ENCODE data around the gene CTAGE1. TPM values are rescaled to one million over a fixed set of nuclear protein-coding genes. Genes with fewer than 3 reads are reported as not detected.

CTAGE1 gene
- total and polyA plus RNA-seq, 7 donors, result not detected

DNA sequence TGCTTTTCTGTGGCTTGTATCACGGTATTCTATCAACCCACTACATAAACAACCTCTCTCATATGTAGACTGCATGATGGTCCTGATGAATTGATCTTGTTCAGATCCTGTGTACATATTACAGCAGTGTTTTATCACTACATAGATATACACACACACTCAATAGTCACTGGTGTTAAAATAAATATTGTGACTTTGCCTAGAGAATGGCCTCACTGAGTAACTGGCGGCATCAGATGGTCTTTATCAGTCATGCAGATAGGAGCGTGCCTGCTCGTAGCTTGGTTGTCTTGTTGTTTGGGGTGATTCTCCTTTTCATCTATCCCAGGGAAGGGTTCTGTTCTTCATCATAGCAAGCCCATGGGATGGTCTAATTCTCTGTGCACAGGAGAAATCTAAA lies 18.4 kb upstream of the CTAGE1 start:
- WGBS, 2 donors, result 86 to 90% methylated on average over 4 of the region's 4 CpGs
- intact Hi-C loops (cut with DNase I), result no loop called here
- no peak for TF ChIP-seq POLR2AphosphoS5 (IDR thresholded peaks at IDR 0.05)
- TF ChIP-seq POLR2A (IDR thresholded peaks at IDR 0.05), result no peak
- no peak for TF ChIP-seq EP300 (IDR thresholded peaks at IDR 0.05)
- TF ChIP-seq, protein P1, sequence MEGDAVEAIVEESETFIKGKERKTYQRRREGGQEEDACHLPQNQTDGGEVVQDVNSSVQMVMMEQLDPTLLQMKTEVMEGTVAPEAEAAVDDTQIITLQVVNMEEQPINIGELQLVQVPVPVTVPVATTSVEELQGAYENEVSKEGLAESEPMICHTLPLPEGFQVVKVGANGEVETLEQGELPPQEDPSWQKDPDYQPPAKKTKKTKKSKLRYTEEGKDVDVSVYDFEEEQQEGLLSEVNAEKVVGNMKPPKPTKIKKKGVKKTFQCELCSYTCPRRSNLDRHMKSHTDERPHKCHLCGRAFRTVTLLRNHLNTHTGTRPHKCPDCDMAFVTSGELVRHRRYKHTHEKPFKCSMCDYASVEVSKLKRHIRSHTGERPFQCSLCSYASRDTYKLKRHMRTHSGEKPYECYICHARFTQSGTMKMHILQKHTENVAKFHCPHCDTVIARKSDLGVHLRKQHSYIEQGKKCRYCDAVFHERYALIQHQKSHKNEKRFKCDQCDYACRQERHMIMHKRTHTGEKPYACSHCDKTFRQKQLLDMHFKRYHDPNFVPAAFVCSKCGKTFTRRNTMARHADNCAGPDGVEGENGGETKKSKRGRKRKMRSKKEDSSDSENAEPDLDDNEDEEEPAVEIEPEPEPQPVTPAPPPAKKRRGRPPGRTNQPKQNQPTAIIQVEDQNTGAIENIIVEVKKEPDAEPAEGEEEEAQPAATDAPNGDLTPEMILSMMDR (IDR thresholded peaks at IDR 0.05), result no peak
- Histone ChIP-seq H3K4me3 (no peak overlapping the region), H3K4me1 (peaks cover 0 to 8% (median 0%) of the 10 kb centered on the region in 4 donors), H3K9me3 (no peaks in the 10 kb centered on the region), H3K36me3 (no peaks in the 10 kb centered on the region), H3K27ac (no peak overlapping the region), H3K27me3 (no peaks in the 10 kb centered on the region)
- no peak for DNase-seq

DNA sequence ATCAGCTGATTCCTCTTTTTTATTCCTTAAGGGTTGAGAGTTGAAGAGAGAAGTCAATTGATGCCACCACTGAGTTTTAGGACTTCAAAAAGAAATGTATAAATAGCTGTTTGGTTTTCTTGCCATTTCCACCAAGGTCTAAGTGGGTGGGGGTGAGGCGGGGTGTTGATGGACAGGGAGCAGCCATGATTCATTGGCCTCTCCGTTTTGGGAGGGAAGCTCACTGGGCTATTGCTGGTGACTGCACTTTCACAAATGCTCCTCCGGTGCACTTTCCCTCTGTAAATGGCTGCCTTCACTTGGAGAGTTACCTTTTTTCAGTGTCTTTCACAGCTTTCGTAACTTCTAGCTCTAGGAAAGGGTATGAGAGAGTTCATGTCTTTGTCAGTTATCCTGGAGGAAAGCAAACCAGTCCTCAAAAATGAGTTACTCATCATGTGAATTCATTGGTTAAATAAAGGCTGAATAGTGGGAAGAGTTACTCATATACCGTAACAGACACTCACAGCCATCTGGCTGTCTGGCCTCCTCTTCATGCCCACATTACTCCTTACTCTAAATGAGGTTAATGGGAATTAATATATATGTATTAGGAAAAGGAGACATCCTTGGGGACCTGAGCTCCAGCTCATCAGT lies 17.4 kb upstream of the CTAGE1 start:
- Histone ChIP-seq H3K9me3 (no peaks in the 10 kb centered on the region), H3K4me3 (no peak overlapping the region), H3K27ac (no peak overlapping the region), H3K27me3 (no peaks in the 10 kb centered on the region), H3K4me1 (peaks cover 0 to 8% (median 0%) of the 10 kb centered on the region in 4 donors), H3K36me3 (no peaks in the 10 kb centered on the region)
- no peak for TF ChIP-seq EP300 (IDR thresholded peaks at IDR 0.05)
- TF ChIP-seq POLR2A (IDR thresholded peaks at IDR 0.05), result no peak
- TF ChIP-seq, protein P1 (IDR thresholded peaks at IDR 0.05), result no peak
- no peak for TF ChIP-seq POLR2AphosphoS5 (IDR thresholded peaks at IDR 0.05)
- no peak for DNase-seq
- intact Hi-C loops (cut with DNase I), result no loop called here
- 68 to 88% methylated on average over 5 of the region's 5 CpGs for WGBS, 2 donors

DNA sequence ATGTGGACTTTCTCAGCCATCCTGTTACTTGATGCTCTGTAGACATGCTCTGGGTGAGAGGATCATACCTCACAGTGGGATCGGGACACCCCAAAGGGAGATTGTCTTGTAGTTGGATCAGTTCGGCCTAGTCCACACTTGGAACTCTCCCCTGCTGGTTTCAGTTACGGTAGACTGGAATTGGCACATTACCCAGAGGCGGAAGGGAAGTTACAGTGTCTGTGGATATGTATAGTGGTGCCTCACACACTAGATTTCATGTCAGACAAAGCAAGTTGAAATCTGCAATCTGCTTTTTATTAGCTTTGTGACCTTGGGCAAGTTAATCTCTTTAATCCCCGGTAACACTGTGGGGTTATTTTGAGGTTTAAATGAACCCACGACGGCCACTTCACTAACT lies 16.2 kb upstream of the CTAGE1 start:
- TF ChIP-seq, protein P1 (IDR thresholded peaks at IDR 0.05), result no peak
- no peak for TF ChIP-seq EP300 (IDR thresholded peaks at IDR 0.05)
- TF ChIP-seq POLR2AphosphoS5 (IDR thresholded peaks at IDR 0.05), result no peak
- Histone ChIP-seq H3K4me3 (no peak overlapping the region), H3K27me3 (no peaks in the 10 kb centered on the region), H3K9me3 (no peaks in the 10 kb centered on the region), H3K36me3 (no peaks in the 10 kb centered on the region), H3K27ac (no peak overlapping the region), H3K4me1 (peaks cover 0 to 8% (median 0%) of the 10 kb centered on the region in 4 donors)
- intact Hi-C loops (cut with DNase I), result no loop called here
- no peak for DNase-seq
- WGBS, 2 donors, result 82 to 85% methylated on average over 7 of the region's 7 CpGs

DNA sequence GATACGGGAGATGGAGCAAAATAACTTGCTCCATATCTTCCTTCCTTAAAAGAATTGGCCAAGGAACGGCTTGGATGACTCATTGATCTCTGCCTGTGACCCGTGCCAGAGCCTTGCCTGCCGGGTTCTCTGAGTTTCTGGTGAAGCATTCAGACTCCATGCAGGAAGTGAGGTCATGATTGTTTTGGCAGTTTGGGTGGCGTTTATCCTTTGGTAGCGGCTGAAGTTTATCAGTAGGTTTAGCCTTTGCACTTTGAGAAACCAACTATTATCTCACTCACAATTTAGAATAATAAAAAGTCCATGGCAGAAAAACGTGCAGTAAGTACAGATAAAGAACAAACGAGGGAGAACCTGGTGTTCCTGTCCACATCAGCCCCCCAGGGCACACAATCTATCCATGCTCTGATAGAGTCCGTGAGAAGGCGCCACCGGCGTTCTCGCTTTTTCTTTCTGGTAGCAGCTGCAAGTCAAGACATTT lies 15.0 kb upstream of the CTAGE1 start:
- no peaks in the 10 kb centered on the region for H3K36me3 ChIP-seq
- no peak overlapping the region for H3K4me3 ChIP-seq
- no peaks in the 10 kb centered on the region for H3K27me3 ChIP-seq
- WGBS, 2 donors, result 40 to 72% methylated on average over 13 of the region's 13 CpGs
- peaks cover 0 to 8% (median 0%) of the 10 kb centered on the region in 4 donors for H3K4me1 ChIP-seq
- DNase-seq, result peak; percentile 80
- no peaks in the 10 kb centered on the region for H3K9me3 ChIP-seq
- intact Hi-C loops (cut with DNase I), result no loop called here
- TF ChIP-seq POLR2AphosphoS5 (IDR thresholded peaks at IDR 0.05) (peak in 1 of 4 donors; percentile 21), EP300 (IDR thresholded peaks at IDR 0.05) (no peak), POLR2A (IDR thresholded peaks at IDR 0.05) (no peak)
- TF ChIP-seq, protein P1 (IDR thresholded peaks at IDR 0.05), result no peak
- H3K27ac ChIP-seq, result no peak overlapping the region

DNA sequence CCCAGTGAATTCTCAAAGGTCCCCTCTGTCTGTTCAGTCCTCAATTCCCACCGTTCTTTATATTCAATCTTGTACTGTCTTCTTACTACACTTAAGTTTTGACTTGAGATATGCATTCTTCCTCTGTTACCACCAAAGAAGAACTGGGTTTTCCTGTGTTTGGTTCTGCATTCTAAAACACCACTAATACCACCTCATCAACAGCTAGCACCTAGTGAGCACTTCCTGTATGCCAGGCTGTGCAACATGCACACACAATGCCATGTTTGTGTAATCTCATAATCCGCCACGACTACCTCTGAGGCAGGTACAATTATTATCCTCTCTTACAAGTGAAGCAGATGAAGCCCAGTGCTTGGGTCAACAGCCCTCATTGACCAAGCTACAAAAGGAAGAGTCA lies 11.8 kb upstream of the CTAGE1 start:
- DNase-seq, result no peak

More for the DNA sequence above, 11.8 kb upstream of the CTAGE1 start:
- WGBS, 2 donors, result 90 to 92% methylated on average over 3 of the region's 3 CpGs
- no peaks in the 10 kb centered on the region for H3K27me3 ChIP-seq
- no peak overlapping the region for H3K27ac ChIP-seq
- H3K4me3 ChIP-seq, result no peak overlapping the region
- H3K36me3 ChIP-seq, result no peaks in the 10 kb centered on the region
- peaks cover 0 to 8% (median 0%) of the 10 kb centered on the region in 4 donors for H3K4me1 ChIP-seq
- intact Hi-C loops (cut with DNase I), result no loop called here
- no peaks in the 10 kb centered on the region for H3K9me3 ChIP-seq
- TF ChIP-seq POLR2A (IDR thresholded peaks at IDR 0.05) (no peak), POLR2AphosphoS5 (IDR thresholded peaks at IDR 0.05) (no peak), EP300 (IDR thresholded peaks at IDR 0.05) (no peak)
- TF ChIP-seq, protein P1 (IDR thresholded peaks at IDR 0.05), result no peak

Data from sigmoid colon (tissue), 7 donors.